ENCODE results near the gene AK1. TPM values are rescaled to one million over a fixed set of nuclear protein-coding genes. Genes with fewer than 3 reads are reported as not detected.

The AK1 gene
- total and polyA plus RNA-seq, 10 of the 15 experiments (the other 5 are each of a cell fraction or from before 2014, with no cell fraction given), result 0.23 to 3.1 (median 1.8) TPM

GRCh38 chr9:127917603-127918002, 40.1 kb upstream of the AK1 start:
- peaks cover 28% of the 10 kb centered on the region for H3K79me2 ChIP-seq (ENCODE audit: control insufficient read depth, insufficient read depth, low read length)
- no peak for FAIRE-seq
- H3K4me2 ChIP-seq (ENCODE audit: control insufficient read depth, insufficient read depth), result peak overlapping the region; percentile 91
- intact Hi-C loops (cut with micrococcal nuclease; ENCODE audit: unreplicated experiment) (loop anchor here (2.0 to 5.0 kb wide), 4 partner anchors 35 to 413 kb away; partner anchors contain the start of genes FPGS, PTRH1 and TTC16), in situ Hi-C loops (cut with MboI) (loop anchor here (5.0 kb wide), 1 partner anchor 325 kb away; no protein-coding TSS in a partner anchor)
- 0% methylated on average over 6 of the region's 6 CpGs for WGBS (ENCODE audit: insufficient coverage, insufficient replicate concordance, low lambda C conversion rate, missing lambda C conversion rate)
- H3K36me3 ChIP-seq (ENCODE audit: control insufficient read depth in 2 of 2, insufficient read depth in 2 of 2, low read length in 1 of 2), result peaks cover 0 to 1% of the 10 kb centered on the region in 2 experiments; a peak in 2 of 4 replicates
- RAD21 ChIA-PET (ENCODE audit: unreplicated experiment), result interaction anchor here (0.8 to 8.2 kb wide), 22 partner anchors 13 to 521 kb away, joined by 3 to 92 read pairs (median 5); partner anchors contain the start of genes CDK9, FPGS, PIP5KL1 and SH2D3C
- no peak for DNase-seq (ENCODE audit: low read depth, low spot score)
- no peak overlapping the region for H3K4me3 ChIP-seq
- TF ChIP-seq E4F1 (IDR thresholded peaks at IDR 0.05; ENCODE audit: borderline replicate concordance, partially characterized antibody) (no peak), SPI1 (IDR thresholded peaks at IDR 0.05; ENCODE audit: borderline replicate concordance, insufficient read depth, low read depth, low read length) (peak; percentile 81), NBN (IDR thresholded peaks at IDR 0.05) (peak; percentile 46; the same call in 1 of the 2 replicates), MLLT1 (IDR thresholded peaks at IDR 0.05) (0 out of 2 replicates have a peak, but pooled peaks have one; percentile 14), DPF2 (IDR thresholded peaks at IDR 0.05) (0 out of 2 replicates have a peak, but pooled peaks have one; percentile 16), LARP7 (IDR thresholded peaks at IDR 0.05) (0 out of 2 replicates have a peak, but pooled peaks have one; percentile 0), IKZF2 (IDR thresholded peaks at IDR 0.05) (peak in 1 of 2 experiments; percentile 9; a peak in 1 of 4 replicates), NFYA (IDR thresholded peaks at IDR 0.05; ENCODE audit: borderline replicate concordance, low read depth, low read length) (no peak), CREM (IDR thresholded peaks at IDR 0.05; ENCODE audit: low read depth) (no peak), MEF2B (IDR thresholded peaks at IDR 0.05; ENCODE audit: partially characterized antibody, poor library complexity, severe bottlenecking) (peak; percentile 85), ZNF384 (IDR thresholded peaks at IDR 0.05; ENCODE audit: borderline replicate concordance, low read depth, low read length) (peak; percentile 60)
- peaks cover 31% of the 10 kb centered on the region for H3K4me1 ChIP-seq (ENCODE audit: control insufficient read depth, insufficient read depth, low read length)
- H3K9me3 ChIP-seq (replicated peaks; ENCODE audit: control insufficient read depth, insufficient read depth, low read length), result no peaks in the 10 kb centered on the region
- H3K27ac ChIP-seq (ENCODE audit: control insufficient read depth, insufficient read depth), result peak overlapping the region; percentile 55; the same call in 1 of the 2 replicates
- POLR2A ChIA-PET, result interaction anchor here (0.6 to 6.9 kb wide), 9 partner anchors 13 to 372 kb away, joined by 3 to 166 read pairs (median 4); partner anchors contain the start of genes FPGS, PIP5KL1 and ST6GALNAC6
- H3K9ac ChIP-seq (ENCODE audit: control insufficient read depth, insufficient read depth, low read length), result peak overlapping the region; percentile 32; the same call in 1 of the 2 replicates
- H4K20me1 ChIP-seq (ENCODE audit: control insufficient read depth, insufficient read depth), result no peaks in the 10 kb centered on the region
- H3K27me3 ChIP-seq (replicated peaks in 1 of 2; ENCODE audit: control insufficient read depth in 2 of 2, insufficient read depth in 2 of 2, low read length in 1 of 2), result no peaks in the 10 kb centered on the region
- ATAC-seq, result peak; percentile 59
- no peak overlapping the region for H2AFZ ChIP-seq (ENCODE audit: control insufficient read depth, low read depth, low read length)
- BruUV-seq (replicated peaks), result no TSS peak
- SMC1A ChIA-PET (ENCODE audit: uncharacterized antibody, unreplicated experiment), result interaction anchor here (0.8 to 5.8 kb wide), 7 partner anchors 12 to 182 kb away, joined by 3 to 37 read pairs (median 5); partner anchors contain the start of genes ST6GALNAC6 and TOR2A
- CTCF ChIA-PET, result interaction anchor here (0.6 to 9.9 kb wide), 11 partner anchors 14 to 257 kb away, joined by 3 to 91 read pairs (median 4); partner anchors contain the start of gene TOR2A

Data from GM12878 (cell line).